Stimulated activated CD8-positive, alpha-beta memory T cell treated with anti-CD3 and anti-CD28 coated beads, Interleukin-15, amount 100 ng/mL, for 4 hours (primary cell): Measurements from ENCODE around the gene STX12.

Experiments used
- DNase-seq, 2 donors: peaks; one replicate each; pipeline ENCODE4 v3.0.0-alpha.2; 2020; ENCODE audit warnings: low read depth in 2 of 2

The STX12 gene

GRCh38 chr1:27772932-27773825, at the start of gene STX12:
Gene STX12 (plus strand): TSS chr1:27773219. CDS start chr1:27773308, 89 bp downstream.
- DNase-seq, result peak; percentile 95 to 98

GRCh38 chr1:27724961-27725373, 48.1 kb upstream of the STX12 start:
- DNase-seq, result no peak

GRCh38 chr1:27725374-27726172, 47.4 kb upstream of the STX12 start, which contains the start of gene FAM76A:
Gene FAM76A (plus strand): TSS chr1:27725961. CDS start chr1:27726081, 120 bp downstream.
- DNase-seq, result peak; percentile 99

GRCh38 chr1:27726173-27727044, 46.6 kb upstream of the STX12 start:
- peak; percentile 10 to 21 for DNase-seq

GRCh38 chr1:27727126-27727525, 45.9 kb upstream of the STX12 start:
- no peak for DNase-seq

GRCh38 chr1:27736252-27736651, 36.8 kb upstream of the STX12 start:
- DNase-seq, result no peak

- no peak for DNase-seq
These were observed 31.9 kb upstream of the STX12 start for GRCh38 chr1:27741121-27741520.

- no peak for DNase-seq
These were observed 28.5 kb upstream of the STX12 start for GRCh38 chr1:27744556-27744955.

- DNase-seq, result no peak
These were observed 27.6 kb upstream of the STX12 start for GRCh38 chr1:27745466-27745865.

GRCh38 chr1:27752360-27752759, 20.7 kb upstream of the STX12 start:
- no peak for DNase-seq

- DNase-seq, result no peak
These were observed 17.7 kb upstream of the STX12 start for GRCh38 chr1:27755286-27755685.

GRCh38 chr1:27755865-27756264, 17.2 kb upstream of the STX12 start:
- no peak for DNase-seq

- DNase-seq, result no peak
These were observed 13.8 kb upstream of the STX12 start for GRCh38 chr1:27759236-27759635.

- no peak for DNase-seq
These were observed 12.6 kb upstream of the STX12 start for GRCh38 chr1:27760426-27760825.

- DNase-seq, result no peak
These were observed 11.0 kb upstream of the STX12 start for GRCh38 chr1:27762033-27762432.

GRCh38 chr1:27763358-27763757, 9.7 kb upstream of the STX12 start:
- DNase-seq, result no peak

GRCh38 chr1:27770293-27770830, 2.7 kb upstream of the STX12 start:
- DNase-seq, result no peak

GRCh38 chr1:27772036-27772931, 735 bp upstream of the STX12 start:
- DNase-seq, result no peak

- no peak for DNase-seq
These were observed 917 bp downstream of the STX12 start for GRCh38 chr1:27773826-27774445.

- no peak for DNase-seq
These were observed 1.6 kb downstream of the STX12 start for GRCh38 chr1:27774654-27775053.
